Measurements from ENCODE around the gene CKAP2. TPM values are rescaled to one million over a fixed set of nuclear protein-coding genes. Genes with fewer than 3 reads are reported as not detected.

Gene CKAP2
- total RNA-seq, 1 donor from 2014 or later: 12.8 TPM

DNA sequence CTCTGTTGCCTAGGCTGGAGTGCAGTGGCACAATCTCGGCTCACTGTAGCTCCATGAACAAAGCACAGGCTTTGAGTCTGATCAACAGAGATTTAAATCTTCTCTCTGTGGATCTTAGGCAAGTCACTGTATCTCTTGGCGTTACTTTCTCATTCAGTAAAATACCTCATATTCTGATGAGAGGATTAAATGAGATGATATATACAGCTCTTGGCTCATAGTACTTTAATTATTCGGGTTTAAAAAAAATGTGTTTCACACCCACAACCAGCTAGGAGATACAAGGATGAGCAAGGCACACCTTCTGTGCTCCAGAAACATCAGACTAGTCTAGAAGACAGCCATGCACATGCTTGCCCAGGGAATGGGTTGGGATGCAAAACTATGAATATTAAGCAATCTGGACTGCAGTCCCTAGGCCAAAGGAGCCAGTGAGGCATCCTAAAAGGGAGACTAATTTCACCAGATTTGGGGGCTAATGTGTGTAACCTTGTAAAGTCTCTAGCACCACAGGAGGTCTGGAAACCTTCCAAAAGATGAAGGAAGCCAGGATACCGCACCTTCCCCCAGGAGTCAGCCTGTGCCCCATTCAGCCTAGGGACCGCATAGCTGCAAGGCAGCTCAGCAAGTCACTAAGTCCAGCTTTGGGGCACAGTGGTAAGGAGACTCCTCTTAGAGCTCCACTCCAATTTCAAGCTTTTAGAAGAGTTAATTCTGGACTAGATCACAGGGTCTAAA lies 7.3 kb upstream of the CKAP2 start:
- DNase-seq (ENCODE audit: extremely low spot score in 2 of 2): no peak
- Histone ChIP-seq H3K9me3 (no peaks in the 10 kb centered on the region), H3K27me3 (no peaks in the 10 kb centered on the region), H3K36me3 (peaks cover 0 to 4% of the 10 kb centered on the region in 2 donors), H3K4me3 (no peak overlapping the region), H3K4me1 (peaks cover 41% of the 10 kb centered on the region), H3K27ac (peak overlapping the region; percentile 97)
- no peak for TF ChIP-seq POLR2A (IDR thresholded peaks at IDR 0.05)
- TF ChIP-seq, protein P1, sequence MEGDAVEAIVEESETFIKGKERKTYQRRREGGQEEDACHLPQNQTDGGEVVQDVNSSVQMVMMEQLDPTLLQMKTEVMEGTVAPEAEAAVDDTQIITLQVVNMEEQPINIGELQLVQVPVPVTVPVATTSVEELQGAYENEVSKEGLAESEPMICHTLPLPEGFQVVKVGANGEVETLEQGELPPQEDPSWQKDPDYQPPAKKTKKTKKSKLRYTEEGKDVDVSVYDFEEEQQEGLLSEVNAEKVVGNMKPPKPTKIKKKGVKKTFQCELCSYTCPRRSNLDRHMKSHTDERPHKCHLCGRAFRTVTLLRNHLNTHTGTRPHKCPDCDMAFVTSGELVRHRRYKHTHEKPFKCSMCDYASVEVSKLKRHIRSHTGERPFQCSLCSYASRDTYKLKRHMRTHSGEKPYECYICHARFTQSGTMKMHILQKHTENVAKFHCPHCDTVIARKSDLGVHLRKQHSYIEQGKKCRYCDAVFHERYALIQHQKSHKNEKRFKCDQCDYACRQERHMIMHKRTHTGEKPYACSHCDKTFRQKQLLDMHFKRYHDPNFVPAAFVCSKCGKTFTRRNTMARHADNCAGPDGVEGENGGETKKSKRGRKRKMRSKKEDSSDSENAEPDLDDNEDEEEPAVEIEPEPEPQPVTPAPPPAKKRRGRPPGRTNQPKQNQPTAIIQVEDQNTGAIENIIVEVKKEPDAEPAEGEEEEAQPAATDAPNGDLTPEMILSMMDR (IDR thresholded peaks at IDR 0.05): no peak
- no peak for TF ChIP-seq POLR2AphosphoS5 (IDR thresholded peaks at IDR 0.05; ENCODE audit: insufficient read depth in 1 of 2, low read depth in 1 of 2)
- intact Hi-C loops (cut with DNase I): no loop called here

GRCh38 chr13:52449331-52450011 lies 5.8 kb upstream of the CKAP2 start:
- TF ChIP-seq POLR2A (IDR thresholded peaks at IDR 0.05): no peak
- peak in 1 of 2 donors; percentile 9 for TF ChIP-seq POLR2AphosphoS5 (IDR thresholded peaks at IDR 0.05; ENCODE audit: insufficient read depth in 1 of 2, low read depth in 1 of 2)
- Histone ChIP-seq H3K4me1 (peaks cover 53% of the 10 kb centered on the region), H3K27me3 (no peaks in the 10 kb centered on the region), H3K9me3 (no peaks in the 10 kb centered on the region), H3K36me3 (peaks cover 0 to 4% of the 10 kb centered on the region in 2 donors), H3K4me3 (peak overlapping the region; percentile 62 to 83), H3K27ac (peak overlapping the region; percentile 97)
- no peak for DNase-seq (ENCODE audit: extremely low spot score in 2 of 2)
- intact Hi-C loops (cut with DNase I): no loop called here

DNA sequence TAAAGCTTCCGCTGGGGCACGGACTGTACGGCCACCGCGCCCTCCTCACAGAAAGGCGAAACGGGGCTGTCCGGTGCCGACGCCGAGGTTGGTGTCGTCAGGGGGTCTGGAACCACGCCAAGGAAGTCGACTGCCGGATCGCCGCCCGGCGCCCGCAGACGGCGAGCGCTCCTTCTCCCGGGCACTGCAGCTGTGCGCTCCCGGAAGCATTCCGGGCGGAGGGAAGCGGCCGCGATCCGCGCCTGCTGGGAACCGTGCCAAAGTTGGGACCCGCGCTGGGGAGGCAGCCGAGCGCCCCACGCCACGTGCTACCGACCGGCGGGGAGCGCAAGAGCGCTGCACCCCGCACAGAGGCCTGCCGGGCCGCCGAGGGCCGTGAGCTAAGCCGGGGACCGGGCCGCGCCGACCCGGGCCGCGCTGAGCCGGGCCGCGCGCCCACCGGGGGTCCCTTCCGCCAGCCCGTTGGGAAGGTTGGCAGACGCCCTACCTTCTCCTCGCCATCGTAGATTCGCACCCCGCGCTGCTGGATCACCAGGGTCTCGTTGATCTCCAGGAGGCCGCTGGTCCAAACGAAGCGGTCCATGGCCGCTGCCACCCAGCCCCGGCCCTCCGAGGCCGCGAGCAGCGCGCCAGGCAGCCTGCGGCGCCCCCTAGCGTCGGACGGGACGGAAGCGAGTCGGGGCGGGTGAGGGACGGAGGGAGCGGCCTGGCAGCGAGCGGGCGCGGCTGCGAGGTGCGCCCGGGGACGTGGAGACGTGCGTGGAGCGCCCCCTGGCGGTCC lies 5.1 kb upstream of the CKAP2 start, which contains the start of gene VPS36:
TSS of gene VPS36 (minus strand) at position 623 of the 781 bp plus-strand sequence. CDS start at position 583, 40 bp downstream.
- intact Hi-C loops (cut with DNase I): no loop called here
- Histone ChIP-seq H3K4me1 (peaks cover 55% of the 10 kb centered on the region), H3K4me3 (peak within 1 kb of the TSS; percentile 62 to 83), H3K27ac (peak within 1 kb of the TSS; percentile 97), H3K9me3 (no peaks in the 10 kb centered on the region), H3K27me3 (no peaks in the 10 kb centered on the region), H3K36me3 (peaks cover 0 to 2% of the 10 kb centered on the region in 2 donors)
- TF ChIP-seq POLR2AphosphoS5 (IDR thresholded peaks at IDR 0.05; ENCODE audit: insufficient read depth in 1 of 2, low read depth in 1 of 2) (peak in 1 of 2 donors; percentile 72), POLR2A (IDR thresholded peaks at IDR 0.05) (peak in 1 of 2 donors; percentile 80)
- TF ChIP-seq, protein P1 (IDR thresholded peaks at IDR 0.05): peak; percentile 97 to 100 (median 100)
- no peak for DNase-seq (ENCODE audit: extremely low spot score in 2 of 2)

GRCh38 chr13:52450793-52451116 lies 4.5 kb upstream of the CKAP2 start:
- H3K4me1 ChIP-seq: peaks cover 55% of the 10 kb centered on the region
- no peak for TF ChIP-seq POLR2AphosphoS5 (IDR thresholded peaks at IDR 0.05; ENCODE audit: insufficient read depth in 1 of 2, low read depth in 1 of 2)
- TF ChIP-seq, protein P1 (IDR thresholded peaks at IDR 0.05): peak in 1 of 3 experiments; percentile 23
- no peak for TF ChIP-seq POLR2A (IDR thresholded peaks at IDR 0.05)
- H3K27ac ChIP-seq: peak overlapping the region; percentile 97
- H3K27me3 ChIP-seq: no peaks in the 10 kb centered on the region
- peak overlapping the region; percentile 62 to 83 for H3K4me3 ChIP-seq
- no peaks in the 10 kb centered on the region for H3K36me3 ChIP-seq
- intact Hi-C loops (cut with DNase I): no loop called here
- H3K9me3 ChIP-seq: no peaks in the 10 kb centered on the region
- peak in 1 of 2 donors; percentile 91 for DNase-seq (ENCODE audit: extremely low spot score in 2 of 2)

DNA sequence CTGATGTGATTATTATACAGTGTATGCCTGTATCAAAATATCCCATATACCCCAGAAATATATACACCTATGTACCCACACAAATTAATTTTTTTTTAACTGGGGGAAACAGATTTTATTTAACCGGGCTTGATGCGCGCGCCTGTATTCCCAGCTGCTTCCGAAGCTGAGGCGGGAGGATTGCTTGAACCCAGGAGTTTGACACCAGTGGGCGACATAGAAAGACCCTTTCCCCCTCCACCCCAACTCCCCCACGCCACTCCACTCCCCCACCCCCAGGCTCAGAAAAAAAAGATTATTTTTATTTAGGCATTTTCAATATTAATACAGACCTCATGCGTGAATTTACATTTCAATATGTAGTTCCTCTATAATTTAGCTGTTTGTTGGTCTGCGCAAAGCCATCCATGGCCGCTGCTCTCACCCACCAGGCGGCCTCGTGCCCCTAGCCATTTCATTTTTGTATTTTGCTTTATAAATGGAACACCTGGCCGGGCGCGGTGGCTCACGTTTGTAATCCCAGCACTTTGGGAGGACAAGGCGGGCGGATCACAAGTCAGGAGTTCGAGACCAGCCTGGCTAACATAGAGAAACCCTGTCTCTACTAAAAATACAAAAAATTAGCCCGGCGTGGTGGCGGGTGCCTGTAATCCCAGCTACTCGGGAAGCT lies 4.0 kb upstream of the CKAP2 start:
- intact Hi-C loops (cut with DNase I): no loop called here
- Histone ChIP-seq H3K27me3 (no peaks in the 10 kb centered on the region), H3K36me3 (no peaks in the 10 kb centered on the region), H3K9me3 (no peaks in the 10 kb centered on the region), H3K4me1 (peaks cover 55% of the 10 kb centered on the region), H3K4me3 (no peak overlapping the region), H3K27ac (peak overlapping the region; percentile 97)
- TF ChIP-seq, protein P1 (IDR thresholded peaks at IDR 0.05): no peak
- TF ChIP-seq POLR2AphosphoS5 (IDR thresholded peaks at IDR 0.05; ENCODE audit: insufficient read depth in 1 of 2, low read depth in 1 of 2): no peak
- no peak for TF ChIP-seq POLR2A (IDR thresholded peaks at IDR 0.05)
- no peak for DNase-seq (ENCODE audit: extremely low spot score in 2 of 2)
